Hindlimb muscle (tissue), 1 donor: Measurements from ENCODE around the gene TSPEAR. TPM values are rescaled to one million over a fixed set of nuclear protein-coding genes. Genes with fewer than 3 reads are reported as not detected.
"Not testable (repeated sequence)": the region's sequence is repeated elsewhere in the genome, so short reads cannot be mapped to it uniquely, and the experiment has no call there.

Experiments used
- DNase-seq: peaks from one replicate; pipeline ENCODE4 v3.0.0-alpha.2; 2013
- polyA plus RNA-seq: library from polyadenylated mRNA; unstranded; fragments of 120-200 nt; gene quantifications from one replicate; pipeline ENCODE4 v1.2.1, GENCODE V29; 2013; ENCODE audit not compliant: insufficient read length

Gene TSPEAR
- polyA plus RNA-seq, 1 donor, result 0.14 TPM

DNA sequence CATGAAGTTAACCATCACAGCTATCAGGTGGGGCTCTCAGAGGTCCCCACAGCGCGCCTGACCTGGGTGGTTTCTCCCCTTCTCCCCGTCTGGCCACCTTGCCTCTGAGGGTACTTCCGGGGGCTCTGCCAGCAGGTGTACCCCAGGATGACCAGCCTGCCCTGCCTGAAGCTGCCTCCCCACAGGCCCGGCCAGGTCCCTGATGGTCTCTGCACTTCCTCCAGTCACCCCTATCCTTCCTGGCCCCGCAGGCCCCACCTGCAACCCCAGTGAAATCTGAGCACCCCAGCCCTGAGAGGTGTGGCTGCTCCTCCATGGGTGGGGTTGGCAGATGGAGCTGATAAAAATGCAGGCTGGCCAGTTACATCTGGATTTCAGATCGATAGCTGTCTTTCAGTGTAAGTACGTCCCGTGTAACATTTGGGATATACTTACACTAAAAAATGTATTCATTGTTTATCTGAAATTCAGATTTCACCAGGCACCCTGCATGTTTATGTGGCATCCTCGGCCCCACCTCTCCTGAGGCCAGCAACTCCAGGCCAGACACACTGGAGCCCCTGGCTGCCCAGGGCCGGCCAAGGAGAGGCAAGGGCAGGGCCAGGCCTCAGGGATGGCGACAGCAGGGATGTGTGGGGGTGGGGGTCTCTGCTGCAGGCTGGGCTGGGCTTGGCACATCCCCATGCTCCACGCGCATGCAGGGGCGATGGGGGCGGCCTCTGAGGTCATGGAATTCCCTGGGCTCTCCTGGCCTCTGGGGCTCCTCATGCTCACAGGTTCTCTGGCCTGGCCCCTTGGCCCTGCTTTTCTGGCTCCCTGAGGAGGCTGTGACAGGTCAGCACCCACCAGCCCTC lies 230.9 kb downstream of the TSPEAR start:
- no peak for DNase-seq

DNA sequence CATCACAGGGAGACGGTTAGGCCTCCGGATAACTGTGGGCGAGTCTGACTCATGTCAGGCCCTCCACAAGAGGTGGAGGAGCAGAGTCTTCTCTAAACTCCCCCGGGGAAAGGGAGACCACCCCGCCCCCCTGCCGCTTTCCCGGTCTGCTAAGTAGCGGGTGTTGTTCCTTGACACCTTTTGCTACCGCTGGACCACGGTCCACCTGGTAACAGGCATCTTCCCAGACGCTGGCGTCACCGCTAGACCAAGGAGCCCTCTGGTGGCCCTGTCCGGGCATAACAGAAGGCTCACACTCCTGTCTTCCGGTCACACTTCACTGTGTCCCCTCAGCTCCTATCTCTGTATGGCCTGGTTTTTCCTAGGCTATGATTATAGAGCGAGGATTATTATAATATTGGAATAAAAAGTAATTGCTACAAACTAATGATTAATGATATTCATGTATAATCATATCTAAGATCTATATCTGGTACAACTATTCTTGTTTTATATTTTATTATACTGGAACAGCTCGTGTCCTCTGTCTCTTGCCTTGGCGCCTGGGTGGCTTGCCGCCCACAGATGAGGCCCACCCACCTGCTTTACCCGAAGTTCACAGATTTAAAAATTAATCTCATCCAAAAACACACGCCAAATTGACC lies 231.7 kb downstream of the TSPEAR start:
- DNase-seq, result not testable (repeated sequence)

DNA sequence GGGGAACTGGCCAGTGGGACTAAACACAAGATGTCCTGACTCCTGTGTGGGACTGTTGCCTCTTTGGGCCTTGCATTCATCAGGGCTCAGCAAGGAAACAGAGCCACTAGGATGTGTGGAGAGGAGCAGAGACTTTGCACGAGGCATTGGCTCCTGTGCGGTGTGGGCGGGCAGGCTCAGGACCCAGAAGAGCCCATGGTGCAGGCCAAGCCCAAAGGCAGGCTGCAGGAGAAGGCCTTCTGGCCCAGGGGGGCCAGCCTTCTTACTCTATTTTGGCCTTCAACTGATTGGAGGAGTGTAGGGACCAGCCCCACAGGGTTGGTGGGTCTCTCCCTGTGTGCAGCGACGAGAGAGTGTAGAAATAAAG lies 232.6 kb downstream of the TSPEAR start:
- no peak for DNase-seq

DNA sequence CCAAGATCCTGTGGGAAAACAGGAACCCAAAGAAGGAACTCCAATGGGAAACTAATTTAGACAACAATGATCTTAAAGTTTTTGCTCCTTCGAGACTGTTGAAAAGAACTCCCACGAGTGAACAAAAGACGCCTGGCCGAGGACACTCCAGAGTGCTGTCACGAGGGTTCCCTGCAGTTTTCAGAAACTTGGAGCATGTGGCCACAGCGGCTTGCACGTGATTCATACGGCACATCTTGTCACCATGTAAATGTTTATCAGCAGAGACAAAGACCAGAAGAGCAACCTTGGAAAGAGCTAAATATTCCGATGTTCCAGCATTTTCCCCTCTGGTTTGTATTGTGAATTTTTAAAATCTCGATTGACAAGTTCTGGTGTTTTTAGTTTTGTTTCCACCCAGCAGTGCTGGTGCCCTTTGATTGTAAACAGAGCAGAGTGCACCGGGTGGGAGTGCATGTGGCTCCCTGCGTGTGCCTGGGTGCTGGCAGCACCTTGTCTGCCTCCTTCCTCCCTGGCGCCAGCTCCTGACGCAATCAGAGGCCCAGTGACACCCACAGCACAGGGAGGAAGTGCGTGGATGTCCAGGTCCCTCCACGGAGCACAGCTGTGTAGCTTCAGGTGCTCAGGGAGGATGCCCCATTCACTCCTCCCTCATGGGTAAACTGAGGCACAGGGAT lies 233.1 kb downstream of the TSPEAR start:
- DNase-seq, result no peak

DNA sequence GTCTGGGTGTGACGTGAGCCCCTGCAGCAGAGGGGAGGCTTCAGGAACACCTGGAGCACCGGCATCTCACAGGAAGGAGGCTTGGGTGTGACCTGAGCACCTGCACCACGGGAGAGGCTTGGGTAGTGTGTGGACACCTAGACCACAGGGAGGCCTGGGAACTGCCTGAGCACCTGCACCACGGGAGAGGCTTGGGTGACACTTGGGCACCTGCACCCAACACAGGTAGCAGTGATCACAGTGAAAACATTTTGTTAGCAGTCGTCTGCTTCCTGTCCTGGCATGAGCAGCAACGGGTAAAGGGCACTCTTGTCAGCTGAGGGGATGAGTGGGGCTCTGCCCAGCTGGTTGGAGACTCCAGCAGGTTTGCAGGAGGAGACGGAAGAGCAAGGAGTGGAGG lies 233.7 kb downstream of the TSPEAR start:
- DNase-seq, result no peak

DNA sequence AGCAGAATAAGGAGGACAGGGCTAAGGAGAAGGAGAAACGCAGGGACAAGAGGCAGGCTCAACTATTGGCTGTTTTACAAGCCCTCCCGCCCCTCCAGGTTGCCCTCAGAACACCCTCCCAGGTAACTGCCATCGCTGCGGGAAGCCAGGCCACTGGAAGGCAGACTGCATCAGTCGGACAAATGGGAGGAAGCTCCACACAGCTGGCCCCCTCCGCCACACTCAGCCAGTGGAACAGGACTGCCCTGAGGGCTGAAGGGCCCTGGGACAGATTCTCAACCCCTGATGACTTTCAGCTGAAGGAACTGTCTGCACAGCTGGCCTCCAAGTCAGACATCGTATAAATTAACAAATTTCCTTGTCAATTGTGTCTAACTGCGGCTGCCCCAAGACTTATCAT lies 234.2 kb downstream of the TSPEAR start:
- DNase-seq, result no peak

DNA sequence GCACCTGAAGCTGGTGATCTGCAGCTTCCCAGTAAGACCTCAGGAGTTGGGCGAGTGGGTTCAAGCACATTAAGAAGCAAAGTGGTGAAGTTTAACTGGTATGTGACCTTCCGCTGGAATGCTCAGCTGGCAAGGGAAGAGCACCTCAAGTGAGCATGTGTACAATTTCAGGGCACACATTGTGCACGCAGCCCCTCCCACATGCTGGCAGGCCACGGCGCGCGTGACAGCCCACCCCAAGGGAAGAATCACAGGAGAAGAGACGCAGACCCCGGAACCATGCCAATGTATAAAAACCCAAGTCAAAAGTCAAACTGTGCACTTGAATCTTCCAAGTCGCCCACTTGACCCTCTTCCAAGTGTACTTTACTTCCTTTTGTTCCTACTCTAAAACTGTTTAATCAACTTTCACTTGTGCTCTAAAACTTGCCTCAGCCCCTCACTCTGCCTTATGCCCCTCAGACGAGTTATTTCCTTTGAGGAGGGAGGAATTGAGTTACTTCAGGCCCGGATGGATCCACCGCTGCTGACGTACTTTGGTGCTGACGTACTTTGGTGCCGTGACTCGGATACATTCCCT lies 236.0 kb downstream of the TSPEAR start:
- no peak for DNase-seq

DNA sequence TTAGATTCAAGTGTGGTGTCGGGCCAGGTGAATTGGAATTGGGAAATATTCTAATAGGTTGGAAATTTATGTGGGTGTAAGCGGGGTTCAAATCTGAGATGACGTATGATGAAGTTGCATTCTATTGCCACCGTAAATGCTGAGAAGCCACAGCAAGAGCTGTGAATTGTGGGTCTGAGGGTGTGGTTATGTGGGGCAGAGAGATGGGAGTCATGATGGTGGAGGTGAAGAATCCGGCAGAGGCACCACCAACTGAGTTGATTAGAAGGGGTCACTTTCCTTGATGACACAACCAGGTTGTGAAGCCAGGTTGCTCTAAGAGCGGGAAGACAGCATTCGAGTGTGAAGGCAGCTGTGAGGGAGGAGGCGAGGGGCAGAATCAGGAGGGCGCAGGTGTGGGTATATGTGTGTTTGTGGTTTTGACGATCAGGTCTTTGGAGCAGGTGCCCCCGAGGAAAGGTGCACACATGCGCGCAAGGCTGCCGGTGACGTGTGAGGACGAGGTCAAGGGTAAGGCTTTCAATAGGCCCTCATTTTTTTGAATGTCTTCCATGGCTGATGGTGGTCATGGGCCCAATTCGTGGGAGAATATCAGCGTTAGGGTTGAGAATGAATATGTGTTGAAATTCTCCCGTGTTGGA lies 237.3 kb downstream of the TSPEAR start:
- DNase-seq, result no peak

DNA sequence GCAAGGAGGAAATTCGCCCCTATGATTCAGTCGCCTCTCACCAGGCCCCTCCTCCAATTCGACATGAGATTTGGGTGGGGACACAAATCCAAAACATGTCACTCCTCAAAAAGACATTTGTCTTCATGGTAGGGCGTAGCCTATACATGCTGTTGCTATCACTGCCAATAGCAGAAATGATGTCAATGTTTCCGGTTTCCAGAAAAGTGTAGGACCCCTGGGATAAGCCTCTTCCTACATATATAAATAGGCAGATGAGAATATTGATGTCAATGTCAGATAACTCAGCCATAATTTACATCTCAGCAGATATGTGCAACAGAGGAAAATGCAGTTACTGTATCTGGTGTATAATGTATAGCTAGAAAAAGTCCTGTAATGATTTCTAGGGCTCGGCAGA lies 239.4 kb downstream of the TSPEAR start:
- DNase-seq, result no peak

DNA sequence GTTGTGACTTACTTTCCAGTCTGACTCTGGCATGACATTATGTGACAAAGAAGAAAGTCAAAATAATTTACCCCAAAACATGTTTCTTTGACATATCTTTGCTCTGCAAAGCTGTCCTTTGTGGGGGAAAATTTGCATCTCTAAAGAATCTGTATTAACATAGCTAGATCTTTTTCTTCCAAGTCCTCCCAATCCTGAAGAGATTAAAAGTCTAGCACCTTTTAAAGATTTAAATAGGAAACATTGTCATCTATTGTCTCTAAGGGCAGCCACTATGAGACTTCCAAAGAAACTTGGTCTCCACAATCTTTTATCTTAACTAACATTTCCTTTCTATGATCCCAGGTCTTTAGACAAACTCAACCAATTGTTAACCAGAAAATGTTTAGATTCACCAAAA lies 240.0 kb downstream of the TSPEAR start:
- no peak for DNase-seq

DNA sequence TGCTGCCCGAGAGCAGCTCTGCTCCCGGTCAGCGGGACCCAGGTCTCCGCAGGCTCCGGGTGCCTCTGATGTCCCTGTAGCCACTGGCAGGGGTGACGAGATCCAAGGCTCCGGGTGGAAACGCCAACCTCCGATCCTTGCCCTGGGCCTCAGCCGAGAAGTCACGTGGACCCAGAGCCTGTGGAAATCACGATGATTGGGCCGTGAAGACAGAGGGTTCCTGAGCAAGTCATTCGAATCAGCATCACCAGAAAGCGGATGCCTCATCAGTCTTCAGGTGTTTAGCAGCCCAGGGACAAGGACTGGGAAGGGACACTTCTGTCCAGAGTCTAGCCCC lies 243.5 kb downstream of the TSPEAR start:
- no peak for DNase-seq

DNA sequence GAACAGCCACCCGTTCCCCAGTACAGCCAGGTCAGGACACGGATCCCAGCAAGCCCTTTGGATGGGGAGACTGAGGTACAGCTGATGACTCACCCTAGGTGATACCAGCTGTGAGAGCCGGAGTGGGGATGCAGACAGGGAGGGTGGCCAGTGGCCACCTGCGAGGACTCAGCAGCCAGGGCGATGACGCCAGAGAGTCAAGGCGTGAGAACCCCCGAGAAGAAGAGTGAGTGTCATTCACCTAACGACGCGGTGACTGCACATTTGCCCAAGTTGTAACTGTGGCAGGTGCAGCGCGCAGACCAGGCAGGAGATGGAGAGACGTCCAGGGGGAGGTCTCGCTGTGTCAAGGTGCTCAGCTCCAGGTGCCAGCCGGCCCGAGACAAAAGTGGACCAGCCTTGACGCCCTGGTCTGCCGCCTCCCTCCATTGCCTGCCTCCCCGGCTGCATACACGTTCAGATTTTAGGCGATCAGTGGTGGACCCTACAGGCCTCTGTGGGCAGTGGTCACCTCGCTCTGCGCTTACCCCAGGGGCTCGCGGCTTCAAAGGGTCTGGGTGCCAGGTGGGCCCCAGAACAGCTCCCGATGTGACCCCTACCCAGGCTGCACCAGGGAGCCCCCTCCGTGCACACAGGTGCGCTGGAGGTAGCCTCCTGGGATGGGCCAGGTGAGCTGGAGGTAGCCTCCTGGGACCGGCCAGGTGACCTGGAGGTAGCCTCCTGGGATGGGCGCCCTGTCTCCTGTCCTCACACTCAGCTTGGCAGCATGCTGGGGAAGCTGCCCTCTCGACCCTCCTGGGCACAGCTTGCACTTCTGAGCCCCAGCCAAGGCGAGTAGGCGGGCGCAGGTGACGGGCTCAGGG lies 244.1 kb downstream of the TSPEAR start:
- no peak for DNase-seq

DNA sequence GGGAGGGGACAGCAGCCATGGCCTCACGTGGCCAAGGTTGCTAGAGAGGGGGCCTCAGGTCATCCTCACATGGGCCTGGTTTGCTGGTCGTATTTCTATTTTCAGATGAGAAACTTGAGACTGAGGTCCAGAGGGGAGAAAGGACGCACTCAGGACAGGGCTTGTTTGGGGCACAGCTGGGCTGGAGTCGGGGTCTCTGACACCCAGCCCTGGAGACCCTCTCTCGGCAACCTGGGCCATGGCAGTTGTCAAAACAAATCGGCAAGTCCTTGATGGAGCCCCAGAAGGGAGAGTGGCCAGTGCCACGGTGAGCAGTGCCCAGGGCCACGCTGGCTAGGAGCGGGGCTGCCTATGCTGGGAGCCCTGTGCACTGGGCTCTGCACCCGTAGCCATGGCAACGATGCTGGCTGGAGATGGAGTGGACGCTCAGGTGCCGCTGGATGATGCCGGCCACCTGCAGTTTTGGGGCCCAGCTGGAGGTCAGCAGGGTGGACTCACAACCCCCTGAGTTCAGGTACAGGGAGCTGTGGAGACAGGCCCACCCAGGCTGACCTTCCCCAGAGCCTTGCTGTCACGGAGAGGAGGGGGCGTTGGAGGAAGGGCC lies 244.9 kb downstream of the TSPEAR start:
- DNase-seq, result no peak

DNA sequence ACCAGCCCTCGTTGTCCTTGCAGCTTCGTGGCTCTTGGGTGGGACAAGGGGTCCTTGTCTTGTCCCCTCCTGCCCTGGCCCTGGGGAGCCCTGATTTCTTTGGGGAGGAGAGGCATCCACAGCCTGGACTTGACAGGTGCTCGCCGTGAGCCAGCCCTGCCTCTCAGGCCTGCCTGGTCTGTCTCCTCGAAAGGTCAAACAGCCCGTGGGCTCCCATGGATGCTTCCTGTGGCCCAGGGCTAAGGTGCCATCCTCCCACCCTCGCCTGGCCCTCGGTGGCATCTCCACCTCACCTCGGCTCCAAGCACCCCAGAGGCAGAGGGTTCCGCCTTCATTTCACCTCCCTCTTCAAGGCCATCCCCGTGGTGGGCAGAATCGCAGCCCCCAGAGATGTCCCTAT lies 247.0 kb downstream of the TSPEAR start:
- no peak for DNase-seq

DNA sequence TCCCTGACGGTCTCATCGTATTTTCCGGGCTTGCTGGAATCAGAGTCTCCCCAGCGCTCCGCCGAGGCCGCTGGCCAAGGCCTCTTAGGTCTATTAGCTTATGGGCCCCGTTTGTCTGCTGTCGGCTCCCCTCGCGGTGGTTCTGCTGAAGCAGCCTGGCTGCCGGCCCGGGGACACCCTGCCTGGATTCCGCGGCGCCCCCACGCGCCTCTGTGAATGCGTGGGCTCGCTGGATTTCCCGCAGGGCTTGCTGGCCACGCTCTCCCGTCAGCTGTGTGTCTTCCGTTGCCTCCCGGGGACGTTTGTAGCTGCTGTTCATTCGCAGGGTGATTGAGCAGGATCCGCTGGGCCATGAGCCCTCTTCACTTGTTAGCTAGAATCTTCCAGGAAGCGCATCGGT lies 247.6 kb downstream of the TSPEAR start:
- peak; percentile 46 for DNase-seq

DNA sequence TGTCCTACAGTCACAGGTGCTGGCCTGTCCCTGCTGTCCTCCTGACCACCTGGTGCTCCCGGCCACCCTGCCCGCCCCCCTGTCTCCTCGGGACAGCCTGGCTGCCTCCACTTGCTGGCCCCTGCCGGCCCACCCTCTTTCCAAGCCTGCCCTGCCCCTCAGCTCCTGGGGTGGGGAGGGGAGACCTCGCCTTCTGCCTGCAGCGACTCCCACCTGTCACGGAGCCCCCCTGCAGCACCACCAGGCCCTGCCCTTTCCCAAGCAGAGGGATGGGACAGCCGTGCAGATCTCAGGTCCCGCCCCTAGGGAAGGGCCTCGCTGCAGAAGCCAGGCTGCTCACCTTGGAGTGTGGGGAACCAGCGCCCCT lies 248.6 kb downstream of the TSPEAR start:
- no peak for DNase-seq

DNA sequence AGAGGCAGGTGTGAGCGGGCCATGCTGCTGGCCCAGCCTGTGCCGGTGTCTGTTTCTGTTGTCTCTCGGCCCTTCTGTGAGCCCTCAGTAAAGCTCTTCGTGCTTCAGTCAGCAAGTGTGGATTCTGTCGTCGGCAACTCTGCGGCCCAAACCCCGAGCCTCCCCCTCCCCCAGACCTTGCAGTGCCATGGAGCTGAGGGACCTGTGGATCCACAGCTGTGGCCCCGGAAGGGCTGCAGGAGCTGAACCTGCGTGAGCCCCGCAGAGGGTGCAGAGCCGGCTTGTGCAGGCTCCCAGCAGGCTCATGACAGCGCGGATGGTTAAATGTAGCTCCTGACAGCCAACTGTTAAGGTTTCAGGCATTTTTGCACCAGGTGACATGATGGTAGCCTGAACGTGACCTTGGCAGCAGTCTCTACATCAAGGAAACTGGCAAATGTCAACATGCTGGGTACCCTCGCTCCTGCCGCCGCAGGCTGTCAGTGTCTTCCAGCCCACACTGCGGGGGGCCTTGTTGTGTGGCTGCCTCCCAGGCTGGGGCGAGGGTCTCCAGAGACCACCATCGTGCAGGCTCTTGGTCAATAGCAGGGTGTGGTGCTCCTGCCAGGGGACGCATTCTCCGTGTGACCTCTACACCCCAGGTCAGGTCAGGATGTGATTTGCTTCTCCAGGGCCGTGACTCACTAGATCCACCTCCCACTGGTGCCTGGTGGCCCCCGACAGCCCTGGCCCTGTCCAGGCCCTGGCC lies 249.1 kb downstream of the TSPEAR start:
- no peak for DNase-seq

DNA sequence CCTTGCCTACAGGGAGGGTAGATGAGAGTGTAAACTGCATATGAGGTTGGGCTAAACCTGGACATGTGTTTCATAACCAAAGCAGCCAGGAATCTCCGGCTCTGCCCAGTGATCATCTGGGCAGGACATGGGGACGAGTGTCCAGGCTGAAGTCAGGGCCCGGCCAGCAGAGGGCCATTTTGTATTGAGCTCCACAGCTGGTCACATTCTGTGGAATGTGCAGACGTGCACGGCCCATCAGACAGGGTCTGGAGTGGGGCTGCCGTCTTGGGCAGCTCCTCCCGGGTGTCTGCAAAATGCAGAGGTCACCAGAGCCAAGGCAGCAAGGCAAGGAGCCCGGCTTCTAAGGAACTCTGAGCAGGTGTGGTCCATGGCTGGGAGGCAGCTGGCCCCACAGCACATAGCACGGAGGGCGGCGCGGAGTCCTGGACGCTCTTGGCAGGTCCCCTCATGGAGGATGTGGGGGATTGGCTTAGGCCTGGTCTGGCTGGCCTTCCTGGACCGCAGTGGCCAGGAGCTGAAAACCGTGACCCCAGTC lies 249.8 kb downstream of the TSPEAR start:
- peak; percentile 48 for DNase-seq

DNA sequence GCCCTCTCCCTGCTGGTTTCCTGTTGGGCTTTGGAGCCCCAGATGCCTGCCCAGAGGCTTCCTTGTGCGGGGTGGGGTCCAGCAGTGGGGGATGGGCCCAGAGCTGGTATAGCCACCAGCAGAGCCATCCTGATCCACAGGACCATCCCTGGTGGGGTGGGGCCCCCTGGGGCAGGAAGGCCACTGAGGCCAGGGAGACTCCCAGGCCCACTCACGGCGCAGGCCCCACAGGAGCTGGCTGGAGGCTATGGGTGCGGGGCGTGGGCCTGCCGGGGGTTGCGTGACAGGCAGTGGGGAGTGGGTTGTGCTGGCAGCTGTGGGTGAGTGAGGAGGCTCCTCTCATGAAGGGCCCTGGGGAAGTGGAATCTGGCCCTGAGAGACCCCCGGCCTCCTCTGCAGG lies 250.4 kb downstream of the TSPEAR start:
- no peak for DNase-seq

DNA sequence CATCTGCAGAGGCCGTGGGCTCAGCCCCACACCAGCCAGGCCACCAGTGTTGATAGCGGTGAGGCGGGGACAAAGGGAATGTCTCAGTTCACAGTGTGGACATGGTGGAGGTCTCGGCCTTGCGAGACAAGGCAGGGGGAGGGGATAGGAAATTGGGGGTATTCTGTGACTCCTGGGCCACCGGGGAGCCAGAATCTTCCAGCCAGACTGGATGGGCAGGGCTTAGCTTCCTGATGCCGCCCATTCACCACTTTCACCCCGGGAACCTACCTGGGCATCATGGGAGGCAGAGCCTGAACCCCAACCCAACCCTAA lies 251.0 kb downstream of the TSPEAR start:
- DNase-seq, result no peak
